Right lobe of liver (tissue), 4 donors: ENCODE results near the gene PDE7B.

Experiments
- CTCF ChIP-seq, 4 donors: fragments of 200-600 bp in 3 of 4; fragments of 450-650 bp in 1 of 4; IDR thresholded peaks; one replicate each; pipeline versions ENCODE4 v1.5.1 to v1.8.0; 2016 to 2022; ENCODE audit warnings: antibody characterized with exemption in 4 of 4, mild to moderate bottlenecking in 2 of 4
- POLR2A ChIP-seq: fragments of 450-650 bp; IDR thresholded peaks from one replicate; pipeline ENCODE4 v1.6.1; 2017; ENCODE audit warnings: antibody characterized with exemption, mild to moderate bottlenecking
- donor health status: DM: no; HTN: no; CAD: no.
- donor health status: DM: no; HTN: no; CAD: no.
- donor health status: DM: no; HTN: yes; CAD: no.

DNA sequence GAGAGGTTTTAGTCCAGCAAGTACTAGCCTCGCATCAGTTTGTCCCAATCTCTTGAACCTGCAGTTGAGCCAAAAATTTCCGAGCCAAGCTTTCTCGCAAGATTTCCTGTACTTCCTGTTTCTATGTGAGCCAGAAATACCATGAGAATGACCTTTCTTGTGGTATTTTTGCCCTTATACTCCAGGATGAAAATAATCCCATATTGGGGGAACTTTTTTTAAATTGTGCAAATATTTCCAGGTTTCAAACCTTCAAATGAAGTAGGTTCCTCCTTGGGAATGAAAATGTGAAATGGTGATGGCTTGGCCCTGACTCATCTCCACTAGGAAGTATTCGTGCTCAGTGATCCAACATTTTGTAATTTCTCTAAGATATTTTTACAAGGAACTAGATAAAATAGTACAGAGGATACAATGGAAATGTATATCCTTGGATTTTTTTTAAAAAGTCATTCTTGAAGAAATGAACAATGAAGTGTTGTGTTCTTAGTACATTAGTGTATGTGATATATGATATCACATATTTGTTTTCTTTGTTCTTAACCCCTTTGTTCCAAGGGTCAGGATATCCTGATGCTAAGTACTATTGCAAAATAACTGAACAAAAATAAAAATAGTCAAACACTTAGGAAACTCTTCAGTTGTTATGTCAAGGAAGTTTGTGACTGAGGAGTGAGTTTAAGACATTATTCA is 184.0 kb downstream of the PDE7B start:
- TF ChIP-seq CTCF (IDR thresholded peaks at IDR 0.05) (no peak), POLR2A (no peak)
